OCI-M2 (cell line): ENCODE measurements around the gene CHRNB1.
"Not testable (repeated sequence)": the region's sequence is repeated elsewhere in the genome, so short reads cannot be mapped to it uniquely, and the experiment has no call there.

ENCODE experiments used
- DNase-seq: peaks from one replicate; lab custom pipeline; 2025; ENCODE audit not compliant: unreplicated experiment; lab: John Stamatoyannopoulos, UW

The CHRNB1 gene

DNA sequence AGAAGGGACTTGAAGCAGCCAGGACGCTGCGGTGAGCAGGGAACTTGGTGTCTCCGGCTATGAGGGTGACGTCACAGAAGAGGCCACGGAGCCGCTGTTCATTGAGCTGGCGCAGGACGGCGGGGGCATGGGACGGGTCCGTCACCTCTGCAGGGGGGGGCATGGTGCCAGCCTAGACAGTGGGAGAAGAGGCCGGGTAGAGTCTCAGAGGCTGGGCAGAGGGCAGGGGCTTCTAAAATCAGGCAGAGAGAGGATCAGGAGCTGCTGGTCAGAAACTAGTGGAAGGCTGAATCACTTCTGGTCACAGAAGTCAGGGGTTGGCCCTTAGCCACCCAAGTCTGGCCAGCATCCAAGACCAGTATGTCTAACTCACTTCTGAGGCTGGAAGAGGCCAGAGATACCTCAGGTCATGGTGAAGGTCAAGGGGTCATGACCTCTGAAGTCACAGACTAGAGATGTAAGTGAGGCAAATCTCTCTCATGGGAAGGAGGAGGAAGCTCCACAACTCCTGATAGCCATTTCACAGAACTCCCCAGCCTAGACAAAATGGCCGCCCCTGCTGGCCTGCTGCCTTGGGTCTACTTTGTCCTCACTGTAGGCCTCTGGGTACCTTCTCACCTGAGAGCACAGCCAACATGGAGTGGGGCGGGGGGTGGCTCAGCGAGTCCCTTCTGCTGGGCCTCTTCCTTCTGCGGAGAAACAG is 21.9 kb downstream of the CHRNB1 start:
- DNase-seq, result no peak

GRCh38 chr17:7467498-7467897 is 22.6 kb downstream of the CHRNB1 start:
- DNase-seq, result no peak

GRCh38 chr17:7468290-7468689 is 23.4 kb downstream of the CHRNB1 start:
- no peak for DNase-seq

- DNase-seq, result no peak
Observed at GRCh38 chr17:7468804-7469389, 24.0 kb downstream of the CHRNB1 start.

GRCh38 chr17:7469843-7470242 is 25.0 kb downstream of the CHRNB1 start:
- not testable (repeated sequence) for DNase-seq

- not testable (repeated sequence) for DNase-seq
Observed at GRCh38 chr17:7470457-7470973, 25.7 kb downstream of the CHRNB1 start.

DNA sequence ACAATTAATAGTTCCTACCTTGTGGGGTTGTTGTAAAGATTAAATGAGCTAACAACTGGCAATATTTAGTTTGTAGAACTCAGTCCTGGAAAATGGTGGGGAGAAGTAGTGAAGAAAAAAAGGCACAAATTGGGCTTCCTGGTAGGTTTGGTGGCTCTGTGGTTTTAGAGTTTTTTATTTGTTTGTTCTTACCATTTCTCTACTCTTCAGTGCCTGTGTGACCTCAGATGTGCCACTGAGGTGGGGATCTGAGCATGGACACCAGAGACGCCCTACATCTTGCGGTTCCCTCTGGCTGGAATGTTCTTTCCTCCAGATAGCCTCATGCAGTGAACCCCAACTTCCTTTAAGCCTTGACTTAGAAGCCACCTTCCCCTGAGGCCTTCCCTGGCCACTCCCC is 26.9 kb downstream of the CHRNB1 start:
- no peak for DNase-seq

- not testable (repeated sequence) for DNase-seq
Observed at GRCh38 chr17:7474767-7475166, 29.9 kb downstream of the CHRNB1 start.

DNA sequence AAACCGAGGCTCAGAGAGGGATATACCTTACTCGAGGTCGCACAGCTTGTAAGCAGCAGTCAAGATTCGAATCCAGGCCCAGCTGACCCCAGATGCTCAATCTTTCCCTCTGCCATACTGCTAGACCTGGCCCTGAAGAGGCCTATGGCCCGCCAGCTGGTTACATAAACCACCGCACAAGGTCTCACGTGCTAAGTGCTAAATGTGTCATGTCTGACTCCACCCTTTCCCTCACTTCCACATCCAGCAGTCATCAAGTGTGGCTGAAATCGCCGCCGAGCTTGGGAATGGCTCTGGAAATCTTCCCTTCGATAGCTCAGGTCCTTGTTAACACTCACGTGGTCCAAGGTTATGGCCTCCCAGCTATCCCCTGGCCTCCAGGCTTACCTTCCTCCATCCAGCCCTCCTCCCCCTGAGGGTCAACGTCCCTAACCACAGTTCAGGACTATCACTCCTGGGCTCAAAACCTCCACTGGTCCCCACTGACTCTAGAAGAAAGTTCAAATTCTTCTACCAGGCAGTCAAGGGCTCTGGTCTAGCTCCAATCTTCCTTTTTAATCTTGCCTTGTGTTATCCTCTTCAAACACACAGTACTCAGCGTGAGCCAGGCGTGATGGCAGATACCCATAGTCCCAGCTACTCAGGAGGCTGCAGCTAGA is 31.0 kb downstream of the CHRNB1 start:
- peak; percentile 62 for DNase-seq

- no peak for DNase-seq
Observed at GRCh38 chr17:7476494-7476893, 31.6 kb downstream of the CHRNB1 start.

GRCh38 chr17:7476951-7477350 is 32.1 kb downstream of the CHRNB1 start:
- DNase-seq, result no peak

DNA sequence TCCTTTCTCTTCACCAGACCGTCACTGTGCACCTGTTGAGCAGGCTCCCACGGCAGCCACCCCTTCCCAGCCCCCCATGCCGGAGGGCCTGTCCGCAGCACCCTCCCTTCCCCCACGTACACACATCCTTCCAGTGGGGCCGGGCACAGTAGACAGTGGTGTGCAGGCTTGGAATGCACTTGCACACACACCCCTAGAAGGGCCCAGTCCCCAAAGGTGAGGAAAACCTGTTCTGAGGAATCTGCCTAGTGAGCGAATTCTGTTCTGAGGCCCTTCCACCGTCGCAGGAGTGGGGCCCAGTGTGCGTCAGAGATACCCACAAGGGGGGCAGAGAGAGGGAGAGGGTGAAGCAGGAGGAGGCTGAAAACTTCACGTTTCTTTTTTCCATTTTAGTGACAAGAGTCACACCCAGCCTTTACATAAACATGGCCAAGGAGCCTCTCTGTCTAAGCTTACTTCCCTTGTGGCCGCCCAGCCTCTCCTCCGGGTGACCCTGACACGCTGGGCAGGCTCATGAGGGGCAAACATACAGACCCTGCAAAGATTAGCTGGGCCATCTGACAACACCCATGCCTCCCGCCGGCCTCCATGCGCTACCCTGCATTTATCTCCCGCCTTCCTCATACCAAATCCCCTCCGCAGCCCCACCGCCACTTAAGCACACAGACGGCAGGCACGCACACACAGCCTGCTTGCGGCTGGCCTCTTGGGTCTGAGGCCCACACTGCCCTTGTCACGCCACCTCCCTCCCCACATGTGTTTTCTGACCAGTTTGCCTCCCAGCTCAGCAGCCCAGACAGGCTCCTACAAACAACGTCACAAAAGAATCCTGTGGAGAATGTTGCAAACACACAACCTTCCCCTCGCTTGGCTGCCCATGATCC is 32.8 kb downstream of the CHRNB1 start:
- DNase-seq, result no peak

DNA sequence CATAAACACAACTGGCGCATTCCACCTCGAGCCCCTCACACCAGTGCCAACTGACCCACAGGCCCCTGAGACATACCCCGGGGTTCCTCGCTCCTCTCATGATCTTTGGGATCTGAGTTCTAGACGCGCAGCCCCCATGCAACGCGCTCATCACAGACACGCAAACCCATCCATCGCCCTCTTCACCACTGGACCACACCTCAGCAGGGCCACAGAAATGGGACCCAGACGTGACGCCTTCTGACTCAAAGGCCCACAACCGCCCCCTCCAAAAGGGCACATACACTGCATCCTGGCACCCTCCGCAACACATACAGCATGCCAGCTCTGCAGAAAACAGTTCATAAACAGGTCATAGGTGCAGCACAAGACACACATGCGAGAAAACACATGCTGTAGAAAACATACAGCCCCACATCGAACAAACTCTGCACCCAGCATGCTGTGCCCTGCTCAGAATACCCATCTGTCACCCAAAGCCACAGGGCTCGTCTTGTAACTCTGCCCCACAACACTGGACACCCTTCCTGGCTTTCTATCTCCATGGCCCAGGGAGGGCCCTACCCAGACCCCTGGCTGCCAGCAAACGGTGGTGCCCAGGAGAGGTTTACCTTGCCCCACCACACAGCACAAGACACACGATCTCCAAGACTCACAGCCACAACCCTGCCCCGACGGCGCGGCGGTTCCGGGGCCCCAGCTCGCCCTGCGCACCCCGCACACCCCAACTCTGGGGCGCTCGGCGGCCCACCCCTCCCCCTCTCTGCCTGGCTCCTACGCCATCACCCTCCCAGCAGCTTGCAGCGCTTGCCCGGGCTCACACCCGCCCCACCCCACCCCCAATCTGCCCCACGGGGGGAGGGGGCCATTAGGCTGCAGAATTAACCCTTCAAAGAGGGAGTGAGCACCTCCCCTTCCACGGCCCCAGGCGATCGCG is 33.7 kb downstream of the CHRNB1 start:
- no peak for DNase-seq

DNA sequence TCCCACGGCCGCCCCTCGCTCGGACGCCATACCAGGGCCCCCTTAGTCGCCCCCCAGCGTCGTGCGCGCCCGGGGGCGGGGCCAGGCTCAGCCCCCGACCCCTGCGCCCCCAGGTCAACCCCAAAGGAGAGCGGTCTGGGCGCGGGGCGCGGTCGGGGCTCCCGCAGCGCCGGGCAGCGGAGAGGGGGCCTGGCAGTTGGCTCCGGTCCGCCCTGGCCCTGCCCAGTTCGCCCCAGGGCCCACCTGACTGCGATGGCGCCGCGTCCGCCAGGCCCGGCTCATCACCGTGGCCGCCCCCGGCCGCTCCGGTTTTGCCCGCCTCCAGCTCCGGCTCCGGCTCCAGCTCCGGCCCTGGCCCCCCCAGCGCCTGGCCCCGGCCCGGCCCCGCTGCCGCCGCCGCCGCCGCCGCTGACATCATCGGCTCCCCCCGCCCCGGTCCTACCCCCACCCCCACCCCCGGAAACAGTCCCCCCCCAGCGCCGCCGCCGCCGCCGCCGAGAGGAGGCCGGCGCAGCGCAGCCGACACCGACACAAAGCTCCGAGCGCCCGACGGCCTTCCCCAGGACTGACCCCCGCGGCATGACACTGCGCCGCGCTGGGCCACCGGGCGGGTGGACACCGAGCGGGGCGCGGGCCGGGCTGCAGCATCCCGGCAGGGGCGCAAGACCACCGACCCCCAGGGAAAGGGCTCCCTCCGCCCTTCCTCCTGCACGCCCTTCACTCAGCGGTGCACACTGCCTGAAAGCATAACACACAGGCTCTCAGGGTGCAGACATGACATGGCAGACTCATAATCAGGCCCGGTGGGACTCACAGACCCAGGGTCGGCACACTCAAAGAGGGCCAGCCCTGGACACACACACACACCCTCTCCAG is 34.6 kb downstream of the CHRNB1 start, which contains the start of gene ZBTB4:
TSS of gene ZBTB4 (minus strand) at position 419 of the 876 bp plus-strand sequence. CDS start 12,830 bp downstream, outside the sequence.
- no peak for DNase-seq

- DNase-seq, result no peak
Observed at GRCh38 chr17:7480089-7480384, 35.2 kb downstream of the CHRNB1 start.

DNA sequence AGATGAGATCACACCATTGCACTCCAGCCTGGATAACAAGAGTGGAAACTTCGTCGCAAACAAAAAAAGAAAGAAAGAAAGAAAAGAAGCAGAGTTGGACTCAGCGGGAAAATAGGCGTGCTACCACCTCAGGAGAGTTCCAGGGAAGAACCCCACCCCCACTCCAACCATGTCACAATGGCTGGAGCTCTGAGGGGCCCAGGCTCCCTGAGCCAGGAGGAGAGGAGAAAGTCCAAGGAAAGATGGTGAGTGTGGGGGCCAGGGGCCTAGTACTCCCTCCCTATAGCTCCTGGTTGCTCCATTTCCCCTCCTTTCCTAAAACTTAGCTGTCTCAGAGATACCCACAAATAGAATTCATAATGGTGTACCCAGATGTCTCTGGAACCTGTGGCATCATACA is 36.4 kb downstream of the CHRNB1 start, which contains the start of gene SLC35G6:
TSS of gene SLC35G6 (plus strand) at position 172 of the 400 bp plus-strand sequence. CDS start at position 243, 71 bp downstream.
- not testable (repeated sequence) for DNase-seq

GRCh38 chr17:7481842-7482741 is 37.2 kb downstream of the CHRNB1 start:
- not testable (repeated sequence) for DNase-seq

GRCh38 chr17:7482742-7483088 is 37.9 kb downstream of the CHRNB1 start:
- not testable (repeated sequence) for DNase-seq
